ENCODE measurements around the gene PRKAR1B. TPM values are rescaled to one million over a fixed set of nuclear protein-coding genes. Genes with fewer than 3 reads are reported as not detected.

The PRKAR1B gene
- total RNA-seq, 1 experiment from 2014 or later = 43.3 TPM

GRCh38 chr7:524800-525199 lies 202.3 kb downstream of the PRKAR1B start:
- Mint-ChIP-seq H3K4me1 (peaks cover 3 to 15% of the 10 kb centered on the region in 2 experiments; a peak in 3 of 4 replicates), H3K27me3 (ENCODE audit: low read depth) (peaks cover 67% of the 10 kb centered on the region), H3K4me3 (no peak overlapping the region), H3K27ac (no peak overlapping the region), H3K9me3 (no peaks in the 10 kb centered on the region), H3K36me3 (ENCODE audit: insufficient read depth in 1 of 3, low read depth in 3 of 3) (no peaks in the 10 kb centered on the region)
- no peak overlapping the region for H4K8ac ChIP-seq (replicated peaks; ENCODE audit: insufficient read length, low read depth, low read length)
- no peak overlapping the region for H2BK5ac ChIP-seq (ENCODE audit: insufficient read length, low read length)
- no peaks in the 10 kb centered on the region for H3K79me2 ChIP-seq (ENCODE audit: insufficient read depth, low read length)
- H3T11ph ChIP-seq (ENCODE audit: low read length) = no peak overlapping the region
- no peaks in the 10 kb centered on the region for H3K79me1 ChIP-seq (ENCODE audit: insufficient read depth, low read depth, low read length, poor library complexity, severe bottlenecking)
- H2BK12ac ChIP-seq (ENCODE audit: insufficient read length, low read depth, low read length) = no peak overlapping the region
- WGBS (ENCODE audit: extremely low coverage, insufficient read length, low lambda C conversion rate) = no CpG with 5 or more reads among the region's 9 CpGs
- no peaks in the 10 kb centered on the region for H4K20me1 ChIP-seq (ENCODE audit: control insufficient read depth, insufficient read depth, insufficient read length)
- no peak overlapping the region for H2BK20ac ChIP-seq (ENCODE audit: low read depth, low read length, poor library complexity, severe bottlenecking)
- H2AFZ ChIP-seq (ENCODE audit: low read length) = no peak overlapping the region
- H3K14ac ChIP-seq (ENCODE audit: insufficient read depth, low read length) = no peak overlapping the region
- peaks cover 30% of the 10 kb centered on the region; the same call in 1 of the 2 replicates for H3K27me3 ChIP-seq (ENCODE audit: insufficient read depth, low read length)
- H4K91ac ChIP-seq (ENCODE audit: insufficient read length, low read depth, low read length) = no peak overlapping the region
- H3K23ac ChIP-seq (ENCODE audit: insufficient read length, low read depth, low read length) = no peak overlapping the region
- DNase-seq = no peak
- no peak for TF ChIP-seq CTCF (conservative IDR thresholded peaks at IDR 0.05)
- H3K4me1 ChIP-seq (ENCODE audit: insufficient read depth, low read length) = peaks cover 2% of the 10 kb centered on the region; the same call in 1 of the 2 replicates
- no peak overlapping the region for H4K5ac ChIP-seq (ENCODE audit: insufficient read length, low read depth, low read length)
- no peak overlapping the region for H3K18ac ChIP-seq (ENCODE audit: insufficient read length, low read depth, low read length)
- H3K4ac ChIP-seq (ENCODE audit: low read depth, low read length) = no peak overlapping the region
- H2BK15ac ChIP-seq (ENCODE audit: low read depth, low read length) = no peak overlapping the region
- H3K9me3 ChIP-seq (ENCODE audit: control insufficient read depth, low read depth, low read length) = no peaks in the 10 kb centered on the region
- peaks cover 20% of the 10 kb centered on the region for H3K23me2 ChIP-seq (ENCODE audit: insufficient read length, low read depth, low read length, poor library complexity, severe bottlenecking)
- H3K27ac ChIP-seq (ENCODE audit: insufficient read length, low read depth, low read length) = no peak overlapping the region
- H3K56ac ChIP-seq (ENCODE audit: insufficient read length, low read depth, low read length) = no peak overlapping the region
- no peak overlapping the region for H2AK5ac ChIP-seq (ENCODE audit: insufficient read length, low read length)
- H3K4me2 ChIP-seq (ENCODE audit: insufficient read depth, insufficient read length, low read length) = no peak overlapping the region
- H2BK120ac ChIP-seq (ENCODE audit: low read depth, low read length, poor library complexity, severe bottlenecking) = no peak overlapping the region
- H3K9ac ChIP-seq (ENCODE audit: extremely low read depth, insufficient read length, low read length) = no peak overlapping the region
